ENCODE results near the gene CHRNA4.

- TF ChIP-seq POLR2A (IDR thresholded peaks at IDR 0.05; ENCODE audit: low read depth, low read length) (no peak), POLR2AphosphoS5 (IDR thresholded peaks at IDR 0.05; ENCODE audit: low read depth, low read length) (no peak)
Observed at GRCh38 chr20:63363981-63364561, 2.9 kb upstream of the CHRNA4 start.

Measured in GM12892 (cell line).